Measurements from ENCODE around the gene EMSY.

DNA sequence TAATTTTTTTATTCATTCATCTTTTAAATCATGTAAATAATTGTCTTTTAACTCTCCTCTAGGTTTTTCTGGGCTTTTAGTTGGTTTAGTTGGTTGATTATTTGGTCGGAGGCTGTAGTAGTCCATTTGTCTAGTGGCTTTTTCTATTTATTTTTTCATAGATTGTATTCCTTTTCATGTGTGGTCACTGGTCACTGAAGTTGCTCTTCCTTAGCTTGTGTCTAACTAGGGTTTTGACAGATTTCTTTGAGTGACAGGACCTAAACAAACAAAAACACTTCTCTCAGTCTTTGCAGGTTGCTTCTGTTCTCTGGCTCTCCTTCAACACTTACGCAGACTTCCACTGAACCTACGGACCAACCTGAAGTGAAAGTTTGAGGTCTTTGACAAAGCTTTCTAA lies 112.6 kb downstream of the EMSY start:
- TF ChIP-seq CTCF (IDR thresholded peaks at IDR 0.05) (no peak), ZFX (IDR thresholded peaks at IDR 0.05; ENCODE audit: borderline replicate concordance) (no peak)

All from 22Rv1 (cell line).